A549 (cell line): ENCODE results near the gene DNAJC18.

Source experiments
- CTCF ChIP-seq: fragments of >200 bp; sonication (Bioruptor Twin); formaldehyde crosslinking; IDR thresholded peaks from 3 replicates; pipeline ENCODE4 v1.5.1; 2016
- ELK1 ChIP-seq: fragments of 150-350 bp; IDR thresholded peaks from 2 replicates; pipeline ENCODE4 v1.6.1; 2014; ENCODE audit warnings: low read depth, mild to moderate bottlenecking, low read length
- HOXA7 ChIP-seq: fragments of 250-450 bp; sonication (Bioruptor Pico); IDR thresholded peaks from 2 replicates; pipeline ENCODE4 v1.5.0; 2020; ENCODE audit warnings: mild to moderate bottlenecking, moderate library complexity
- RAD21 ChIP-seq, 2 experiments: fragments of >200 bp in 1 of 2; sonication (Bioruptor Twin) in 1 of 2; formaldehyde crosslinking in 1 of 2; IDR thresholded peaks in 1 of 2; conservative IDR thresholded peaks in 1 of 2; 2 replicates in 1 of 2; 3 replicates in 1 of 2; pipeline ENCODE4 v1.6.1; 2012 to 2018; ENCODE audit warnings: inconsistent platforms in 1 of 2
- SMC3 ChIP-seq: fragments of >200 bp; sonication (Bioruptor Twin); formaldehyde crosslinking; IDR thresholded peaks from 3 replicates; pipeline ENCODE4 v1.6.1; 2018; ENCODE audit warnings: inconsistent platforms
- TP53 ChIP-seq: fragments of 250-450 bp; sonication (Bioruptor Pico); IDR thresholded peaks from 2 replicates; pipeline ENCODE4 v1.5.0; 2021; ENCODE audit warnings: mild to moderate bottlenecking, moderate library complexity
- TF ChIP-seq, protein P1 (sequence below): IDR thresholded peaks from 2 replicates; pipeline ENCODE4 v1.6.1; 2012

GRCh38 chr5:139425497-139425896 is 13.8 kb downstream of the DNAJC18 start:
- TF ChIP-seq CTCF (no peak), SMC3 (no peak), TP53 (no peak), HOXA7 (CRISPR knock-in tag) (no peak), ELK1 (no peak), RAD21 (conservative IDR thresholded peaks at IDR 0.05 in 1 of 2, IDR thresholded peaks at IDR 0.05 in 1 of 2) (no peak)
- TF ChIP-seq, protein P1, sequence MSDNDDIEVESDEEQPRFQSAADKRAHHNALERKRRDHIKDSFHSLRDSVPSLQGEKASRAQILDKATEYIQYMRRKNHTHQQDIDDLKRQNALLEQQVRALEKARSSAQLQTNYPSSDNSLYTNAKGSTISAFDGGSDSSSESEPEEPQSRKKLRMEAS = no peak
